Spleen (tissue), 7 donors: ENCODE data around the gene FOXL3.

ENCODE experiments used
- CTCF ChIP-seq, 11 experiments: fragments of 200-600 bp in 7 of 11; fragments of 450-650 bp in 4 of 11; sonication (generic) in 4 of 11; IDR thresholded peaks in 8 of 11; conservative IDR thresholded peaks in 3 of 11; 1 replicate in 7 of 11; 2 replicates in 4 of 11; pipeline versions ENCODE4 v1.4.0 to v1.8.0; 2016 to 2021; ENCODE audit warnings: antibody characterized with exemption in 11 of 11, inconsistent platforms in 4 of 11, mild to moderate bottlenecking in 1 of 11
- POLR2A ChIP-seq, 3 donors: fragments of 450-650 bp; IDR thresholded peaks; one replicate each; pipeline ENCODE4 v1.5.1; 2017; ENCODE audit warnings: antibody characterized with exemption in 3 of 3, mild to moderate bottlenecking in 1 of 3
- POLR2AphosphoS5 ChIP-seq, 3 donors: sonication (generic); formaldehyde crosslinking; IDR thresholded peaks; one replicate each; pipeline ENCODE4 v1.5.1; 2017; ENCODE audit warnings: antibody characterized with exemption in 3 of 3
- donor health status: DM: no; HTN: no; CAD: no; lungs with moderate emphysema.
- donor health status: DM: no; HTN: no; CAD: no.
- donor health status: DM: no; HTN: no; CAD: no.

DNA sequence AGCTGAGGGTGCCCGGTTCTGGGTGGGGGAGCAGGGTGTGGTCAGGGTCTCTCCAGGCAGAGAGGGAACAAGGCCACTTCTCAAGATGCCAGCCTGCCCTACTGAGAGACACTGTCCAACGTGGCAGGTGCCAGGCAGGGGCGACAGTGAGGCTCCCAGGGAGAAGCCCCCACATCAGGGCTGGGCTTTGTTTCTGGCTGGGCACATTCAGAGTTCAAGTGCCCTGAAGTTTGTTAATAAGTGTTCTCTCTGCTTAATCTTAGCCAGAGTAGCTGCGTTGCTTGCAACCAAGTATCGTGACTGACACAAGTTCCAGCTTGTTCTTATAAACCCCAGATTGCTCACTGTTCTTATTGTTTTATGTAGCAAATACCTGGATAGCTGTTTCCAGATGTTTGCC is 21.8 kb downstream of the FOXL3 start:
- TF ChIP-seq CTCF (IDR thresholded peaks at IDR 0.05 in 8 of 11, conservative IDR thresholded peaks at IDR 0.05 in 3 of 11) (no peak), POLR2AphosphoS5 (IDR thresholded peaks at IDR 0.05) (no peak), POLR2A (IDR thresholded peaks at IDR 0.05) (no peak)
